HG02623 (cell line): ENCODE data around the gene NPIPB8.
"Not testable (repeated sequence)": the region's sequence is repeated elsewhere in the genome, so short reads cannot be mapped to it uniquely, and the experiment has no call there.

Source experiments
- ATAC-seq: cut with Tn5 transposase; IDR thresholded peaks from one replicate; pipeline ENCODE4 v1.9.1; 2021; ENCODE audit warnings: moderate library complexity; ENCODE audit not compliant: unreplicated experiment

NPIPB8 gene

DNA sequence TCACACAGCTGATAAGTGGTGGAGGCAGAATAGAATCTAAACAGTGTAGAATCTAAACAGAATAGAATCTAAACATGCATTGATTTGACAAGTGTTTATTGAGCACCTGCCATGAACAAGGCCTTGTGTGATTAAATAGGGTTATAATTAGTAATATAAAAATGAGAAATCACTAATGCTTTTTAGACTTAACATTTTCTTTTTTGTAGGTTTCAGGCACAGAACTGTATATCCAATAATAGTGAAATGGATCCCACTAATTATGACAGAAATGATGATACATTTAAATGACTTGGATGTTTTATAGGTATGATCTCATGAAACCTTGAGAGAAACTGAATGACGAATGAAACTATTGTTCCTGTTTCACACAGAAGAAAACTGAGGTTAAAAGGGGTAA is at the start of gene NPIPB8:
TSS of gene NPIPB8 (plus strand) at position 301 of the 400 bp plus-strand sequence. CDS start 296 bp downstream, outside the sequence.
- not testable (repeated sequence) for ATAC-seq

DNA sequence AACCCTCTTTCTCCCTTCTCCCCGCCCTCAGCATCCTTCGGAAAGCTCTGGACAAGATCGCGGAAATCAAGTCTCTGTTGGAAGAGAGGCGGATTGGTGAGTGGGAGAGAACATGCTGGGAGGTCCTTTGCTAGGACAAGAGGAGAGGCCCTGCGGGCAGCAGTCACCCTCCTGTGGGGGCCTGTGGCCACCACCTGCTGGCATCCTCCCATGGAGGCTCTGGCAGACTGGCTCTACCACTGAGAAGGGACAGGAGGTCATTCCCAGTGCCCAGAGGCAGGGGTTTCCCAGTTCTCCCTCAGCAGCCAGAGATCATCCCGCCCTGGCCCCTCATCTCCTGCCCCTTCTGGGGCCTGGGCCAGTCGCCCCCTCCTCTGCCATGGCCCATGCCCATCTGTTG is 48.8 kb upstream of the NPIPB8 start:
- ATAC-seq: no peak

DNA sequence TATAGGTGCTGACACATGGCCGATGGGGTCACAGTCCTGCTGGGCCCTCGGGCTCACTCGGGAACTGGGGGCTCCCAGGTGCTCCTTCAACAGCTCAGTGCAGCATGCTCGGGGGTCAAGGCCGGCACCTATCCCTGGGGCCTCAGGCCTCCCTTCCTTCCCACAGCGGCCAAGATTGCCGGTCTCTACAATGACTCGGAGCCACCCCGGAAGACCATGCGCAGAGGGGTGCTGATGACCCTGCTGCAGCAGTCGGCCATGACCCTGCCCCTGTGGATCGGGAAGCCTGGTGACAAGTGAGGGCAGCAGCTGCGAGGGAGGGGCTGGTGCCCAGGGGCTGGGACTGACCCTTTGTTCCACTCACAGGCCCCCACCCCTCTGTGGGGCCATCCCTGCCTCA is 47.9 kb upstream of the NPIPB8 start:
- no peak for ATAC-seq

DNA sequence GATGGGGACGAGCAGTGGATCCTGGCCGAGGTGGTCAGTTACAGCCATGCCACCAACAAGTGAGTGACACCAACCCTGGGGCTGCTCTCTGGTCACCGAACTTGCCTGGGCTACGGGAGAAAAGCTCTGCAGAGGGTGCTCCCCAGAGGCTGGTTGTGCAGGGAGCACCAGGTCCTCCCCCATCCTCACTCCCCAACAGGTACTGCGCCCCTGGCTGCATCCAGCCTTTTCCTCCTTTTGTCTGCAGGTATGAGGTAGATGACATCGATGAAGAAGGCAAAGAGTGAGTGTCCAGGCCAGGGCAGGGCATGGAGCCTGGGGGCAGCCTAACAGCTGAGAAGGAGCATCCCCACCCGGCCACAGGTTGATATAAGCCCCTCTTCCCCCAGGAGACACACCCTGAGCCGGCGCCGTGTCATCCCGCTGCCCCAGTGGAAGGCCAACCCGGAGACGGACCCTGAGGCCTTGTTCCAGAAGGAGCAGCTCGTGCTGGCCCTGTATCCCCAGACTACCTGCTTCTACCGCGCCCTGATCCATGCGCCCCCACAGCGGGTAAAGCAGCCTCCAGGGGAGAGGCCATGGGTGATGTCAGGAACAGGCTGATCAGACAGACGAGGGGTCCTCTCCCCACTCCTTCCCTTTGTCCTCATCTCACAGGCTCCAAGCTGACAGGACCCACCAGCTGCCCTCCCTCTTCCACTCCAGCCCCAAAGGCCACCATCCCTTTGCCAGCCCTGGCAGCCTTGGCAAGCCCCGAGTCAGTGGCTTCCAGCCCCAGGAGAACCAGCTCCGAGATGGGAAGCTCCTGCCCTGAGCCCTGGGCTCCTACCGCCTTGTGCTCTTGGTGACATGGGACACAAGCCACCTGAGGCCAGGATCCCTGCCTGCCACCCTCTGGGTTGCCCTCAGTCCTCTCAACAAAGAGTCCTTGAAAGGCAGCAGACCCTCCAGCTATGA is 47.2 kb upstream of the NPIPB8 start:
- no peak for ATAC-seq

DNA sequence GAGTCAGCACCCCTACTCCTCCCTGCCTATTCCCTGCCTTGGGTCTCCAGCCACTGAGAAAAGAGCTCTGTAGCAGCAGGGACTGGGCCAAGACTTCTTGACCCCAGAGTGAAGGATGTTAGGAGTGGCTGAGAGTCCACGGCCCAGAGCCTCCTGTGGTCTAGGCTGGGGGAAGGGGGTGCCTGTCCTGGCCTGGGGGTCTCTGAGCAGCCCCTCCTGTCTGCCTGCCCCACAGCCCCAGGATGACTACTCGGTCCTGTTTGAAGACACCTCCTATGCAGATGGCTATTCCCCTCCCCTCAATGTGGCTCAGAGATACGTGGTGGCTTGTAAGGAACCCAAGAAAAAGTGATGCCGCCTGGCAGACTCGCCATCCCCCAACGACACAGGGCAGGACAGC is 46.5 kb upstream of the NPIPB8 start:
- no peak for ATAC-seq

DNA sequence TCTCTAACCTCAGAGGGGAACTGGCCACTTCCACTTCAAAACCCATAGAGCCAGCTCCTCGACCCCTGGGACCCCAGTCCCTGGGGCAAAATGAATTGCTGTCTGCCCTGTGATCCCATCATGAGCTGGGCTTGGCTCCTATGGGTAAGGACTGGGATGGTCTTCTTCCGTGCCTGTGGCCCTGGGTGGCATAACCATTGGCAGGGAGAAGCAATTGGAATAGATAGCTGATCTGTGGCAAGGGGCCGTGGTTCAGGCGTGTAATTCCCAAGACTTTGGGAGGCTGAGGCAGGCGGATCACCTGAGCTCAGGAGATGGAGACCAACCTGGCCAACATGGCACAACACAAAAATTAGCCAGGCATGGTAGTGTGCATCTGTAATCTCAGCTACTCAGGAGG is 45.4 kb upstream of the NPIPB8 start:
- ATAC-seq: no peak

DNA sequence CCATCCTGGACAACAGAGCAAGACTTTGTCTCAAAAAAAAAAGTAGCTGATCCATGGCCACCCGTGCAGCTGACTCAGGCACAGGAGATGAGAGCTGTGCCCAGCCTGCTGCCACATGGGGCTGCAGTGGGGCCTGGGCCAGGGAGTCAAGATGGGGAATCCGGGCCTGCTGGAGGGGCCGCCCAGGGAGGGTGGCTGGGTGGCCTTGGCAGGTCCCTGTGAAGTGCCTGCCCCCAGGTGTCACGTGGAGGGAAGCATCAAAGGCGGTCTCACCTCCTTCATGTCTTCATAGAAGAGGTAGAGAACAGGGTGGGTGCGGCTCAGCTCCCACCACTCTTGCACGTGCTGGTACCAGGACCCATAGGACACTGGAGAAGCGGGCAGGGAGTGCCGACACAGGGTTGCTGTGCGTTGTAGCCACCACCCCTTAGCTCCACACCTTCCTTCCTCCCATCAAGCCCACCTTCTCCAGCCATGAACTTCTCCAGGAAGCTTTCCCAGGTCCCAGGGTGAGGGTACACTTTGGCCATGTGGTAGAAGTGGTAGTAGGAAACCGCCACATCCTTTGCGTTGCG is 44.8 kb upstream of the NPIPB8 start:
- ATAC-seq: no peak

DNA sequence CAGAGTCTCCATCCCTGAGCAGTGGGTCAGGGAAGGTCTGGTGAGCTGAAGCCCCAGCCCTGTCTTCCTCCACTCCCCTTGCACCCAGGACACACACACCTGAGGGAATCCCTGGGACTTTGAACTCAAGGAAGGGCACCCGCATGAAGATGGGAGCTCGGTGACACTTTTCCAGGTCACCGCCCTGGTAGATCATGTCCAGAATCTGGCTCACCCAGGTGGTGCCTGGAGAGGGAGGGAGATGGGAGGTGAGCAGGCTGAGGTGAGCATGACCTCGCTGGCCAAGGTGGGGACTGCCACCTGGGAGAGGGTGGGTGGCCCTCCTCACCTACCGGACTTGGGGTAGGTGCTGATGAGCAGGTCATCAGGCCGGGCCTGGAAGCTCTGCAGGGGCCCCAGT is 42.4 kb upstream of the NPIPB8 start:
- not testable (repeated sequence) for ATAC-seq

DNA sequence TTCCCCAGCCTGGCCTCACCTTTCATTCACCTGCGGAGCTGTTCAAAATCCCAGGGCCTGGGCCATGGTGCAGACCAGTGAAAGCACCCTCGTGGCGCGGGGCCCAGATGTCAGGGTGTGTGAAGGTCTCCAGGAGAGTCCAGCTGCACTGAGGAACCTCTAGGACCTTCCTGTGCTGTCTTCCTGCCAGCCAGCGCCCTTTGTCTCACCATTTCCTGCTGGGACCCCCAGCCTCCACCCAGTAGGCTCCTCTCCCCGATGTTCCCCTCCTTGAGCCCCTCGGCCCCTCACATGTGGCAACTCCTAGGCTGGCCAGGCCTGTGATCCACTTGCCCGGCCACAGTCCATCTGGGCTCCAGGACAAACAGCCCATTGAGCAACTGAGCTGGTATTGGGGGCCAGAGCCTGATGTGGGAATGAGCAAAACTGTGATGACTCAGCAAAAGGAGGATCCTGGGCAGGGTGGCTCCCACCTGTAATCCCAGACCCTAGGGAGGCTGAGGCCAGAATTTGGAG is 41.7 kb upstream of the NPIPB8 start:
- ATAC-seq: no peak

DNA sequence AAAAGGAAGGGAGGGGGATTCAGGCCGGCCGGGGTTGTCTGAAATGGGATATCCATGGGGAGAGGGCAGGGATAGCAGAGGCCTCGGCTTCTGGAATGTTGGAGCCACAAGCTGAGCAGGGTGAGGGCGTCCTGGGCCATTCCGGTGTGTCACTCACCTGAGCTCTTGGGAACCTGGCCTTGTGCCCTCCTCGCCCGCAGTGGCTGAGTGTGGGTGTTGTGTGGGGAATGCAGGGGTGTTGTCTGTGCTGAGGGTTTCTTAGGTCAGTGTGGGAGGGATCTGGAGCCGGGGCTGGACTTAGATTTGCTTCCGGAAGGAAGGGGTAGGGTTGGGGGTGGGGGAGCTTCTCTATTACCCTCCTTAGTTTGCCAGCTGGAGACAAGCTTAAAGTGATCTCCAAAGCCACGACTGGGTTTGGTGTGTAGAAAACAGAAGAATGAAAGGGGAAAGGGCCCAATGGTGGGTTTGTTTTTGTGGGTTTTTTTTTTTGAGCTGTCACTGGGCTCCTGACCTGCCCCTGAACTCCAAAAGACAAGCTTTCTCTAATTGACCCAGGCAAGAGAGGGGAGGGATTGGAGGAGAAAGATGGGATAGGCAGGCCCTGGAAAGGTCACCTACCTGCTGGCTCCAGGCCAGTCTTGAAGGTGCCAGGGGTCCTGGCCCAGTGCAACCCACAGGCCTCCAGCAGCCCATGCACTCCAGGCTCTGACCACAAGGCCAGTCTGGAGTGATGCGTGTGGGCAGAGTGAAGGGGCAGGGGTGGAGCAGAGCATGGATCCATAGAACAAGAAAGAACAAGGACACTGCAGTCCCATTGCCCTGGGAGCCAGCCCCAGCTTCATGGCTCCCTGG is 40.8 kb upstream of the NPIPB8 start, which contains the start of gene SULT1A2:
TSS of gene SULT1A2 (minus strand) at position 211 of the 852 bp plus-strand sequence. CDS start 1,120 bp downstream, outside the sequence.
- no peak for ATAC-seq

DNA sequence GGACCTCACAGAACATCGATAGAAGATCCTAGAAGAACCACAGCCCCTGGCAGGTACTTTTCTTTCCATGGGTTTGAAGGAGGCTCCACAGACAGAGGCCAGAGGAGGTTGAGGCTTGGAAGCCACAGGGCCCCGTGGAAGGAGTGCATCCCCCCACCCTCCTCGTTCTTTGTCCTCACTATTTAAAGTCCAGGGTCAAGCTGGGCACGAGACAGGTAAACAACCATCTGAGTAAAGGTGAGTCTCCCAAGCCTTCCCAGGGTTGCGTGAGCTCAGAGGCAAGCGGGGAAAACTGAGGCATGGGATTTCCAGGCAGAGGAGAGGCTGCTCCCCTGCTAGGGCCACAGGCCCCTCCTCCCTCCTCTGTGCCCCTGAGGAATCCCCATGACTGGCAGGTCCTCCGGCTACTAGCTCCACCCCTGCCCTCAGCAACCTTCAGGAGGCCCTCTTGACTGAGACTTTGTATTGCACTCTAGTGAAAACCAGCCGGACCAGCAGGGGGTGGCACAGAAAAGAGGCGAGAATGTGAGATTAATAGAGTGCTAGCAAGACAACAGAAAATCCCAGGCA is 40.1 kb upstream of the NPIPB8 start:
- ATAC-seq: no peak

DNA sequence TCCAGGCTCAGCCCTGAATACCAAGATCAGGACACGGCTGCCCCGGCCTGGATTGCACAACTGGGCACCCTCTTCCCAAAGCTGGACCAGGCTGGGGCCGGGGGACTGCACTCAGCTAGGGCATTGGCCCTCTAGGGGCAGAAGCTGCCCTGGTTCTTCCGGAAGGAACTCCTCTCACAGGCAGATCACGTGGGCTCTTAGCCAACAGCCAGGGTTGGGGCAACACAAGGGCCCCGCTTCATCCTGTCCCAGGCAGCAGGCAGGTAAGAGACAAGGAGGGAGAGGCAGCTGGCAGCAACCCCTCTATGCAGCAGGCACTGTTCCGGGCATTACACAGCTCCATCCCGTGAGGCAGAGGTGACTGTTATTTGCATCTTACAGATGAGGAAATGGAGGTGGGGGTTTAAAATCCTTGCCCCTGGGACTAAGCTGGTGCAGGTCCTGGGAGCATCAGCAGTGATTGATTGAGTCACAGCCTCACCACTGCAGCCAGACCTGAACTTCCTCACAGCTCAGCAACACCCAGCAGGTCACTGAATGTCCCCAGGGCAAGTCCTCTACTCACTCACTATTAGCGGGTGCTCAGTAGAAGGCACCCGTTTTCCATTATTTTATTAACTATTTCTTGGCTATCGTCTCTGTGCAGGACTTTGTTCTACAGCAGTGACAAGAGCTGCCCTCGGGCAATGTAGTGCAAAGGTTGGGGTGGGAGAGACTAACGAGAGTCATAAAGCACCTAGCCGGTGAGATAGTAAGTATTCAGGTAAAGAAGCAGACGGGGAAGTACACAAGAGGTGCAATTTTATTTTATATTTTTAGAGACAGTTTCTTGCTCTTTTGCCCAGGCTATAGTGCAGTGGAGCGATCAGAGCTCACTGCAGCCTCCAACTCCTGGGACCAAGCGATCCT is 38.2 kb upstream of the NPIPB8 start:
- not testable (repeated sequence) for ATAC-seq

DNA sequence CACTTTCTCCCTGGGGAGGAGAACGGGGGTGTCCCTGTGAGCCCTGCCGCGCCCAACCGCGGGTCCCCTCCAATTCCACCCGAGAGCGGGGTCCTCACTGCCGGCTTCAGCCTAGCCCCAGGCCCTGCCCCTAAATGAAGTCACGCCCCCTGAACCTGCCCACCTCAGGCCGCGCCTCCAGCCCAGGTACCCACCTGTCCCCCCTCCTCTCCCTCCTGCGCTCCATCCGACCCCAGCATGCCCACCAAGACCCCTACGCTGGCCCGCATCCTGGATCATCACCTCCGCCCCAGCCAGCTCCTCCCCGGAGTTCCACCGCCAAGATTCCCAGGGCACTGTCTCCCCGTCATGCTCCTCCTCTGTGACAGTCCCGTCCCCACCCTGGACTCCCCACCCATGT is 36.9 kb upstream of the NPIPB8 start:
- ATAC-seq: not testable (repeated sequence)

DNA sequence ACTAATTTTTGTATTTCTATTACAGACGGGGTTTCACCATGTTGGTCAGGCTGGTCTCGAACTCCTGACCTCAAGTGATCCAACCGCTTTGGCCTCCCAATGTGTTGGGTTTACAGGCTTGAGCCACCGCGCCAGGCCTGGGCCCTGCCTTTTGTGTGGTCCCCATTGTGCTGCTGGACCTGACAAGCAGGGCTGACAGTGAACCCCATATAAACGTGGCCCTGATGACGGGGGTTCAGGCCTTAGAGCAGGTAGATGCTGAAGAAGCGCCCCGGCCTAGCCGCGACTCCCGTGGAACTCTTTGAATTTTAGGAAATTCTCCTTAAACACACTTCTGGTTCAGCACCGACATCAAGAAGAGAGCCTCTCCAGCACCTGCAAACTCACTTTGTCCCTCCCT is 36.3 kb upstream of the NPIPB8 start:
- ATAC-seq: not testable (repeated sequence)

DNA sequence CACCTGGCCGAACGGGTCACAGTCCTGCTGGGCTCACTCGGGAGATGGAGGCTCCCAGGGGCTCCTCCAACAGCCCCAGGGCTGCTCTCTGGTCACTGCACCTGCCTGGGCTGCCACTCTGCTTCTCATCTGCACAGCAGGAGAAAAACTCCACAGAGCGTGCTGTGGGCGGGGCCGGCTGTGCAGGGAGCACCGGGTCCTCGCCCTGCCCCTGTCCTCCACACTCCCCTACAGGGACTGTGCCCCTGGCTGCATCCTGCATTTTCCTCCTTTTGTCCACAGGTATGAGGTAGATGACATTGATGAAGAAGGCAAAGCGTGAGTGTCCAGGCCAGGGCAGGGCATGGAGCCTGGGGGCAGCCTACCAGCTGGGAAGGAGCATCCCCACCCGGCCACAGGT is 35.8 kb upstream of the NPIPB8 start:
- not testable (repeated sequence) for ATAC-seq

DNA sequence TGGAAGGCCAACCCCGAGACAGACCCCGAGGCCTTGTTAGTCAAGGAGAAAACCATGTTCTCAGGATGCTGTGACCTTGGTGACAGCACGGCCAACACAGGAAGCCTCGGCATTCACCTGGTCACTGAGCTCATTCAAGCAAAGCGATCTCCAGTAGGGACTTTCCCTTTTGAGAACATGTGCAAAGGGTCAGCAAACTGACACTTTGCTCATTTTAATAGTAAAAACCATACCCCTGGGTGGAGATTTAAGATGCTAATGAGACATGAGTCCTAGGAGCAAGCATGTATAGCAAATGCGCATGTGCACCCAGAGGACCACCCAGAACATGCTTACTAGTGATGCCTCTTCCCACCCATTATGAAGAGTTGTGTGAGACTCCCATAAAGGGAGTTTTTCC is 35.3 kb upstream of the NPIPB8 start:
- ATAC-seq: no peak

DNA sequence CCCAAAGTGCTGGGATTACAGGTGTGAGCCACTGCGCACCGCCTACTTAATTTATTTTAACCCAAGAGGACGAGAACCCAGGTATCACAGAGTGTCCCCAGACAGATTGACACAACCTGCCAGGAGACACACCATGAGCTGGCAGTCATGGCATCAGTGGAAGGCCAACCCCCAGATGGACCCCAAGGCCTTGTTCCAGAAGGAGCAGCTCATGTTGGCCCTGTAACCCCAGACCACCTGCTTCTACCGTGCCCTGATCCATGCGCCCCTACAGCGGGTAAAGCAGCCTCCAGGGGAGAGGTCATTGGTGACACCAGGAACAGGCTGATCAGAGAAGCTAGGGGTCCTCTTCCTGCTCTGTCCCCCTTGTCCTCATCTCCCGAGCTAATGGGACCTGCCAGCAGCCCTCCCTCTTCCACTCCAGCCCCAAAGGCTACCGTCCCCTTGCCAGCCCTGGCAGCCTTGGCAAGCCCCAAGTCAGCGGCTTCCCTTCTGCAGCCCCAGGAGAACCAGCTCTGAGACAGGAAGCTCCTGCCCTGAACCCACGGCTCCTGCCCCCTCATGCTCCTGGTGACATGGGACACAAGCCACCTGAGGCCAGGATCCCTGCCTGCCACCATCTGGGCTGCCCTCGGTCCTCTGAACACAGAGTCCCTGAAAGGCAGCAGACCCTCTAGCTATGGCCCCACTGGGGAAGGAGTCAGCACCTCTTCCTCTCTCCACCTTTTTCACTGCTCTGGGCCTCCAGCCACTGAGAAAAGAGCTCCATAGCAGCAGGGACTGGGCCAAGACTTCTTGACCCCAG is 34.3 kb upstream of the NPIPB8 start:
- no peak for ATAC-seq

DNA sequence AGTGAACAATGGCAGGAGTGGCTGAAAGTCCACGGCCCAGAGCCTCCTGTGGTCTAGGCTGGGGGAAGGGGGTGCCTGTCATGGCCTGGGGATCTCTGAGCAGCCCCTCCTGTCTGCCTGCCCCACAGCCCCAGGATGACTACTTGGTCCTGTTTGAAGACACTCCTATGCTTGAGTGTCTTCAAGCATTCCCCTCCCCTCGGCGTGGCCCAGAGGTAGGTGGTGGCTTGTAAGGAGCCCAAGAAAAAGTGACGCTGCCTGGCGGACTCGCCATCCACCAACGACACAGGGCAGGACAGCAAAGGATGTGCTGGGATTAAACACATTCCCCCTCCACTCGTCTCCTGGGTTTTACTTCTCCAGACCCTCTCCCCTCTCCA is 33.7 kb upstream of the NPIPB8 start:
- no peak for ATAC-seq
